GM18907 (cell line): ENCODE measurements around the gene ICAM5.

Experiments used
- ATAC-seq: cut with Tn5 transposase; IDR thresholded peaks from one replicate; pipeline ENCODE4 v1.9.1; 2021; ENCODE audit warnings: mild to moderate bottlenecking, moderate library complexity; ENCODE audit not compliant: unreplicated experiment

Gene ICAM5

DNA sequence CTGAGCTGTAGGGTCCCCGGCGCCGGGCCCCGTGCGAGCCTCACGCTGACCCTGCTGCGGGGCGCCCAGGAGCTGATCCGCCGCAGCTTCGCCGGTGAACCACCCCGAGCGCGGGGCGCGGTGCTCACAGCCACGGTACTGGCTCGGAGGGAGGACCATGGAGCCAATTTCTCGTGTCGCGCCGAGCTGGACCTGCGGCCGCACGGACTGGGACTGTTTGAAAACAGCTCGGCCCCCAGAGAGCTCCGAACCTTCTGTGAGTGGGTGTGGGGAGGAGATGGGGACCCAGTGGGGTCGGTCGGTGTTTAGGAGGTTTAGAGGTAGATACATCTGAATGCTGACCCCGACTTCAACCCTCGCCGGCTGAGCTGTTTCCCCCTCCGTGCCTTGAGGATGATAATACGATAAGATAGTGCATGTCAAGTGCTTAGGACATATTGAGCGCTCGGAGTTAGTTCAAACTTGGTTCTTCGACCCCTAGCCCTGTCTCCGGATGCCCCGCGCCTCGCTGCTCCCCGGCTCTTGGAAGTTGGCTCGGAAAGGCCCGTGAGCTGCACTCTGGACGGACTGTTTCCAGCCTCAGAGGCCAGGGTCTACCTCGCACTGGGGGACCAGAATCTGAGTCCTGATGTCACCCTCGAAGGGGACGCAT, 1.9 kb downstream of the ICAM5 start:
- ATAC-seq, result no peak

DNA sequence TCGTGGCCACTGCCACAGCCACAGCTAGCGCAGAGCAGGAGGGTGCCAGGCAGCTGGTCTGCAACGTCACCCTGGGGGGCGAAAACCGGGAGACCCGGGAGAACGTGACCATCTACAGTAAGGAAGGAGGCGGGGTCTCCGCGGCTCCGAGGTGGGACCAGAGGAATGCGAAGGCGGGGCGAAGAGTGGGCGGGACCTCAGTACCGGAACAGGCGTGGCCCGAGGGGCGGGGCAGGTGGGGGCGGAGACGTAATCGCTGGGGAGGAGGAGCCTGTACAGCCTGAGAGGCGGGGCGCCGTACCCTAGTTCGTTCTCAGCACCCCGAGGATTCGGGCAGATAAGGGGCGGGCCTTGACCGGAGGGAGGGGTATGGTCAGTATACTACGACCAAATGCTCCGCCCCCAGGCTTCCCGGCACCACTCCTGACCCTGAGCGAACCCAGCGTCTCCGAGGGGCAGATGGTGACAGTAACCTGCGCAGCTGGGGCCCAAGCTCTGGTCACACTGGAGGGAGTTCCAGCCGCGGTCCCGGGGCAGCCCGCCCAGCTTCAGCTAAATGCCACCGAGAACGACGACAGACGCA, 2.5 kb downstream of the ICAM5 start:
- ATAC-seq, result peak; percentile 47

DNA sequence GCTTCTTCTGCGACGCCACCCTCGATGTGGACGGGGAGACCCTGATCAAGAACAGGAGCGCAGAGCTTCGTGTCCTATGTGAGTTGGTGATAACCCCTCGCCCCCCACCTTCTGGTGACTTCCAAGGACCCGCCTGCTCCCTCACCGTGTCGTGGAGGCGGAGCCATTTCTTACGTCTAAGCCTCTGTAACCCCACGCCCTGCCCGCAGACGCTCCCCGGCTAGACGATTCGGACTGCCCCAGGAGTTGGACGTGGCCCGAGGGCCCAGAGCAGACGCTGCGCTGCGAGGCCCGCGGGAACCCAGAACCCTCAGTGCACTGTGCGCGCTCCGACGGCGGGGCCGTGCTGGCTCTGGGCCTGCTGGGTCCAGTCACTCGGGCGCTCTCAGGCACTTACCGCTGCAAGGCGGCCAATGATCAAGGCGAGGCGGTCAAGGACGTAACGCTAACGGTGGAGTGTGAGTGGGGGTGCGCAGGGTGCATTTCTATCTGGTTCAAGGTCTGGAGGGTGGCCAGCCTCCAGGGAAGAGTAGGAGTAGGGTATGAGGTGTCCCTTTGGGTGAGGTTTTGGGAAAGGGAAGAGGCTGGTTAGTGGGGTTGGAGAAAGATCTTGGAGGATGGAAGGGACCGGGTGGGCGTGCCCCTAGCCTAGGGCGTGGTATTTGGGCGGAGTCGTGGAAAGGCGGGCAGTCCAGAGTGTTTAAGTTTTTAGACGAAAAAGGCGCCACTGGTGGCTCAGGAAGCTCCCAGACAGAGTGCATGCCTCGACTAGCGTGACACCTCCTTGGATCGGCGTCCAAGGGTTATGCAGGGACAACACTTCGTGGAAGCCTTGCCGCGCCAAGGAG, 3.3 kb downstream of the ICAM5 start:
- no peak for ATAC-seq

DNA sequence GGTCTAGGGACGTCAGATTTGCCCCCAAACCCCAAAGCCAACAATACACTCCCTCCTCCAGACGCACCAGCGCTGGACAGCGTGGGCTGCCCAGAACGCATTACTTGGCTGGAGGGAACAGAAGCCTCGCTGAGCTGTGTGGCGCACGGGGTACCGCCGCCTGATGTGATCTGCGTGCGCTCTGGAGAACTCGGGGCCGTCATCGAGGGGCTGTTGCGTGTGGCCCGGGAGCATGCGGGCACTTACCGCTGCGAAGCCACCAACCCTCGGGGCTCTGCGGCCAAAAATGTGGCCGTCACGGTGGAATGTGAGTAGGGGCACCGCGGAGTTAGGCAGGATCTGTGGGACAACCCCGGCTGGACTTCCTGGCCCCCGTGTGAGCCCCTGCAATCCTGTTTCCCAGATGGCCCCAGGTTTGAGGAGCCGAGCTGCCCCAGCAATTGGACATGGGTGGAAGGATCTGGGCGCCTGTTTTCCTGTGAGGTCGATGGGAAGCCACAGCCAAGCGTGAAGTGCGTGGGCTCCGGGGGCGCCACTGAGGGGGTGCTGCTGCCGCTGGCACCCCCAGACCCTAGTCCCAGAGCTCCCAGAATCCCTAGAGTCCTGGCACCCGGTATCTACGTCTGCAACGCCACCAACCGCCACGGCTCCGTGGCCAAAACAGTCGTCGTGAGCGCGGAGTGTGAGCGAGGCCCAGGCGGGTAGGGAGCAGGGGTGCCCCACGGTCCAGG, 4.0 kb downstream of the ICAM5 start:
- ATAC-seq, result no peak

DNA sequence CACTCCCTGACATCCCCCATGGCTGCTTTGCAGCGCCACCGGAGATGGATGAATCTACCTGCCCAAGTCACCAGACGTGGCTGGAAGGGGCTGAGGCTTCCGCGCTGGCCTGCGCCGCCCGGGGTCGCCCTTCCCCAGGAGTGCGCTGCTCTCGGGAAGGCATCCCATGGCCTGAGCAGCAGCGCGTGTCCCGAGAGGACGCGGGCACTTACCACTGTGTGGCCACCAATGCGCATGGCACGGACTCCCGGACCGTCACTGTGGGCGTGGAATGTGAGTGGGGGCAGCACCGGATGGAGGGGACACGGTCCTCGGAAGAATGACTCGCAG, 4.6 kb downstream of the ICAM5 start:
- ATAC-seq, result no peak

DNA sequence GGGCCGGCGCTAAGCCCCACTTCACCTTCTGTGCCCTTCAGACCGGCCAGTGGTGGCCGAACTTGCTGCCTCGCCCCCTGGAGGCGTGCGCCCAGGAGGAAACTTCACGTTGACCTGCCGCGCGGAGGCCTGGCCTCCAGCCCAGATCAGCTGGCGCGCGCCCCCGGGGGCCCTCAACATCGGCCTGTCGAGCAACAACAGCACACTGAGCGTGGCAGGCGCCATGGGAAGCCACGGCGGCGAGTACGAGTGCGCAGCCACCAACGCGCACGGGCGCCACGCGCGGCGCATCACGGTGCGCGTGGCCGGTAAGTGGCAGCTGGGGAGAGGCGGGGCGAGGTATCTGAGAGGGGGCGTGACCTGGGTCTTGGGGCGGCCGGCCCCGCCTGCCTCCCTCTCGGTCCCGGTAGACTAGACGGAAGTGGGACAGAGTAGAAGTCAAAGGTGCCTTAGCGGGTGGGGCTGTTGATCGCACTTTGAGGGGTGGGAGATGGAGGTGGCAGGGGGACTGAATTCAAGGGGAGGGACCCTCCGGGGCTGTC, 5.6 kb downstream of the ICAM5 start:
- ATAC-seq, result no peak

DNA sequence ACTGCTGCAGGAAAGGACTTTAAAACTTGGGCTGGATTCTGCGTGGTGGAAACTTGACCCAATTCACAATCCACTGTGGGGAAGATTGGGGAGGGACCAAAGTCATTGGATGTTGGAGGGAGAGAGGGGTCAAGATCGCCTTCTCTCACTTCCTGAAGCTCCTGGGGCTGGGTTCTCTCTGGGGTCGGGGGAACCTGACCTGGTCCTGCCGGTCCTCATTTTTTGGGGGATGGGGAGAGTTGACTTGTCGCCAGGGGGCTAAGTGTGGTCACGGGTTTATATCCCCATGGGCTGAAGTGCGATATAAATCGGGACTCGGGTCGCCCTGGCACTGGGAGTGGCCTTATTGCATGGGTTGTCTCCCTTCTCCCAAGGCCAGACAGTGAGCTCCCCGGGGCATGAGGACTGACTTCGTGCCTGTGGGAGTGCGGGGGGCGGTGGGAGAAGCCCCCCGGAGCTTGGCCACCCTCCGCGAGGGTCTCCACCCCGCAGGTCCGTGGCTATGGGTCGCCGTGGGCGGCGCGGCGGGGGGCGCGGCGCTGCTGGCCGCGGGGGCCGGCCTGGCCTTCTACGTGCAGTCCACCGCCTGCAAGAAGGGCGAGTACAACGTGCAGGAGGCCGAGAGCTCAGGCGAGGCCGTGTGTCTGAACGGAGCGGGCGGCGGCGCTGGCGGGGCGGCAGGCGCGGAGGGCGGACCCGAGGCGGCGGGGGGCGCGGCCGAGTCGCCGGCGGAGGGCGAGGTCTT, 6.3 kb downstream of the ICAM5 start:
- no peak for ATAC-seq

DNA sequence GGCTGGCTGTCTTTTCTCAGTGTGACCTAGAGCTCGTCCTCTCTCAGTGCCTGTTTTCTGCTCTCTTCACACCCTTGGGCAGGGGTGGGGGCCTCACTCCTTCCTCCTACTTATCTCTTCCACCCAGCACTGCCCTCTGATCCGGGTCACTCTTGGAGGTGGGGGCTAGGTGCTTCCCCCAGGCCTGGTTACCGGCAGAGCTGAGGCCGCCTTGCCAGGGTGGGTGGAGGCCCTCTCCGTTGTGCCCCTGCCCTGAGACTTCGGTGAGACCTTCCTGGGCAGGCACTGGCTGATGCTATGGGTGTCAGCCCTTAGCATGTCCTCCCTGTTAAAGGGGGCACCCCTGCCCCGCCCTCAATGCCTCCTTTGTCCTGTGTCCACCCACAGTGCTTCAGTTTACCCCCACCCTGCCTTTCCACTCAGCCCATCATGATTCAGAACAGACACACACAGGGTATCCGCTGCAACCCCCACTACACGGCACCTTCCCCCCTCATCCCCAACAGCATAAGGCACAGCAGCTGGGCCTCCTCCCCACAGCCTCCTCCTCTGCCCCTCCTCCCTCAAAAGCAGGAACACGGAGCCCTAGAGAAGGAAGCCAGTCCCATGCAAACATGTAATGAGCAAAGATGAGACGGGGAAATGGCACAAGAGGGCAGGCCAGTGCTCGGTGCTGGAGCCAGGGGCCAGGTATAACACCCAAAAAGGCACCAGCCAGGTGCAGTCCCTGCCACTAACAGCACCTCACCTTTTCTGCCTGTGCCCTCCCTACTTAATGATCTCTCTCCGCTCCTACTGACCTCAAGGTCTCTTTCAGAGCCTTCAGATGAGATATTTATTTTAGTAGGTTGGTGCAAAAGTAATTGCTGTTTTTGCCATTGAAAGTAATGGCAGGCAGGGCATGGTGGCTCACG, 10.1 kb downstream of the ICAM5 start:
- ATAC-seq, result no peak

DNA sequence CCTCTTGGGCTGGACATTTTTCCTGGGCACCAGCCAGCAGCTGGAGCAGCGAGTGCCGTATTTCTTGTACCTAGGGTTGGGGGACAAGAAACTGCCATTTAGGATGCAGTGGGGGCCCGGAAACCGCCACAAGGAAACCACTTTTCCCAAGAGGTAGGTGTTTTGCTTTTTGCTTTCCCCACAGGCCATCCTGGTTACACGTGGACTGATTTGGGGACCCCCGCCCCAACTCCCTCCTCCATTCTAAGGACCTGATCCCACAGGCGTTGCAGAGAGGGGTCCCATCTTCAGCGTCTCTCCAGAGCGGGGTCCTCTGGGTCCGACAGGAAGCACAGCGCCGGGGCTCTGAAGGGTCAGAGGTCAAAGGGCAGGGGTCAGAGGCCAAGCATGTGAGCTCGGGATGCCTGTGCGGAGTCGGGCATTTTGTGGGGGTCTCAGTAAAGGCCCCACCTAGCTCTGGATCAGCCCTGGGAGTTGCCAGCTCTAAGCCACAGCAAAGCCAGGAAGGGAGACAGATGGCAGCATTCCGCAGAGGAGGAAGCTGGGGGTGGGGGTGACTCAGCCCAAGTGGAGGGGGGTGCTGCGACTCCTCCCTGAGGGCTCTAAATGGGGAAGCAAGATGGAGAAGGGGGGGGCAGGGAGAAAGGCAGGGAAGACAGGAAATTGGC, 15.5 kb downstream of the ICAM5 start:
- no peak for ATAC-seq

DNA sequence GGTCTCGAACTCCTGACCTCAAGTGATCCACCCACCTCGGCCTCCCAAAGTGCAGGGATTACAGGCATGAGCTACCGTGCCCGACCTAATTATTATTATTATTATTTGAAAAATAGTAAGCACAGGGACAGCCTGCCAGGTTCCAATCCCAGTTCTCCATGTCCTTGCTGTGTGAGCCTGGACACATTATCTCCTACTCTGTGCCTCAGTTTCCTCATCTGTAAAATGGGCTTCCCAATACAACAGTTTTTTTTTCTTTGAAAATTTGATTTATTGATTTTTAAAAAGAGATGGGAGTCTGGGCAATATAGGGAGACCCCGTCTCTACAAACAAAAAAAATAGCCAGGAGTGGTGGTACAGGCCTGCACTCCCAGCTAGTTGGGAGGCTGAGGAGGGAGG, 16.6 kb downstream of the ICAM5 start:
- ATAC-seq, result no peak

DNA sequence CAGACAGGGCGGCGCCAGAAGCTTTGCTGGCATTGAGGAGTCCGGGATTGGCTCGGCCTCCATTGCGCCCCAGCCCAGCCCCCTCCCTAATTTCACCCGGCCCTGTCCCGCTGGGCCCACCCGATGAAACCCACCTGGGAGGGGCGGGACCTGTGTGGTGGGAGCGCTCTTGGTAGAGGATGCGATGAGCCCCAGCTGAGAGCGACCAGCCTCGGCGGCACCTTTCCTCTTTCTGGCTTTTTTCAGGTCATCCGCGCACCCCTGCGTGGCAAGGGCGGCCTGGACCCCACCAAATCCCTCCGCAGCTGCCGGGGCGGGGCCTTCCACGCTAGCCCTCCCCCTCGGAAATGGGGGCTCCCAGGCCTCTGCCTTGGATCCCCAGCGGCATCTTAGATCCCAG, 19.7 kb downstream of the ICAM5 start, which contains the start of gene ZGLP1:
TSS of gene ZGLP1 (minus strand) at position 393 of the 400 bp plus-strand sequence.
- ATAC-seq, result no peak

DNA sequence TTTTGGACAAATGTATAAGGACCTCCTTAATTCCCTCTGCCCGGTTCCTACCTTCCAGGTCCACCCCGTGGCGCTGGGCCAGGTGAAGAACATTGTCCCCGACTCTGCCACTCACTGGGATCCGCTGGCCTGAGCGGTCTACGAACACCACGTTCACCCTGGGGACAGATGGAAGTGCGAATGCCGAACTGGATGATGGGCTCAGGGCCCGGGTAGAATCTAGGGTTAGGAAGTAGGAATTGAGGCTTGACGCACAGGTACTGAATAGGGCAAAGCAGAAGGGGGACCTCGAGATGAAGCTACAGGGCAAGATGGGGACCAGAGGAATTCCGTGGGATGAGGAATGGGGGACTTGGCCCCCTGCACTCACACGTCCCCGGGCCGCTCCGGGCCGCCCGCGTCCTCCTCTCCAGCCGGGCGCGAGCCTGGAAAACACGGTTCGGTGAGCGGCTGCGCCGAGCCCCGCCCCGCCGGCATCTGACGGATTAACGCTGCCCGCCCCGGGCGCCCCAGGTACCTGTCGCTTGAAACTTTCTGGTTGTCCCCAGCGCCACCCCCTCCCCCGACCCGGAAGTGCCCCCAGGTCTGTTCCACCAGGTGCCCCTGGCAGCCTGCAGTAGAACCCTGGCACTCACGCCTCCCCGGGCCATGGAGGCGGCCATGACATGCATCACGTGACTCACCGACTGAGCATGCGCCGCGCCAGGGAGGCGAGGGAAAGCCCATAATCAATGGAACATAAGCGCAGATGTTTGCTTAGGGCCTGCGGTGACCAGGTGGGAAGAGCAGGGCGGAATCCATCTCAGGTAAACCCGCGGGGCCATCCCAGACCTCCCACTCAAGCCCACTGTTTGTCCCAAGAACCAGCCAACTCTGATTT, 25.8 kb downstream of the ICAM5 start, which contains the start of gene FDX2:
TSS of gene FDX2 (minus strand) at position 681 of the 880 bp plus-strand sequence. CDS start at position 662, 19 bp downstream.
- ATAC-seq, result peak; percentile 65

DNA sequence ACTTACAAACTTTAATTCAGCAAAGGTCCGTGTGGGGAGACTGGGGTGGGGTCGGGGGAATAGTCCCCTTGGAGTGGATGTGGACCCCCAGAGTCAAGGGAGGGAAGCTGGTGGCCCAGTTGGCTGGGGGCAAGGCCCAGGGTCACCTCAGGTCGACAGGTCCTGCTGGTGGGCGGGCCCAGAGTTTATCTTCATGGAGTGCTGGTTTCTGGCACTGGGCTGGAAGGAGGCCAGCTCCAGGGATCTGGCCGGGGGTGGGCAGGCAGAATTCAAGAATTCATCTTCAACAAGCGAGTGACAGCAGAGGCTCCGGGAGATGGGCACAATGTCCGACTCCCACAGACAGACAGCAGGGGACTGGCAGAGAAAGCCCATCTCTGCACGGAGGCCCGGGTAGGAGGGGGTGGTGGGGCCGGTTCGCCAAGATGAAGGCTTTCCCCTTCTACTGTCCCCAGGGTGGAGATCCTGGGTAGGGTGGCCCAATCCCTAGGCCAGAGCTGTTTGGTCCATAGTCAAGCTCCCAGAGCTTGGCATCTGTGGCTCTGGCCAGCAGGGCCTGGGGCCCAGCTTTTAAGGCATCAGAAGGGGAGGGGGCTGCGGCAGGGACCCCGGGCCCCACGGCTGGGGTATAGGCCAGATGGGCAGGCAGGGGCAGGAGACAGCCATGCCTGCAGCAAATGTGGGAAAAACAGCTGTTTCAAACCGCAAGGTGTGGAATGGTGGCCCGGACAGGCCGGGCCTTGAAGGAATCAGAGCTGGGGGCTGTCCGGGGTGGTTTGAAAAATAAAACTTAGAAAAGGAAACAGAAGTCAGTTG, 26.7 kb downstream of the ICAM5 start:
- ATAC-seq, result peak; percentile 22

DNA sequence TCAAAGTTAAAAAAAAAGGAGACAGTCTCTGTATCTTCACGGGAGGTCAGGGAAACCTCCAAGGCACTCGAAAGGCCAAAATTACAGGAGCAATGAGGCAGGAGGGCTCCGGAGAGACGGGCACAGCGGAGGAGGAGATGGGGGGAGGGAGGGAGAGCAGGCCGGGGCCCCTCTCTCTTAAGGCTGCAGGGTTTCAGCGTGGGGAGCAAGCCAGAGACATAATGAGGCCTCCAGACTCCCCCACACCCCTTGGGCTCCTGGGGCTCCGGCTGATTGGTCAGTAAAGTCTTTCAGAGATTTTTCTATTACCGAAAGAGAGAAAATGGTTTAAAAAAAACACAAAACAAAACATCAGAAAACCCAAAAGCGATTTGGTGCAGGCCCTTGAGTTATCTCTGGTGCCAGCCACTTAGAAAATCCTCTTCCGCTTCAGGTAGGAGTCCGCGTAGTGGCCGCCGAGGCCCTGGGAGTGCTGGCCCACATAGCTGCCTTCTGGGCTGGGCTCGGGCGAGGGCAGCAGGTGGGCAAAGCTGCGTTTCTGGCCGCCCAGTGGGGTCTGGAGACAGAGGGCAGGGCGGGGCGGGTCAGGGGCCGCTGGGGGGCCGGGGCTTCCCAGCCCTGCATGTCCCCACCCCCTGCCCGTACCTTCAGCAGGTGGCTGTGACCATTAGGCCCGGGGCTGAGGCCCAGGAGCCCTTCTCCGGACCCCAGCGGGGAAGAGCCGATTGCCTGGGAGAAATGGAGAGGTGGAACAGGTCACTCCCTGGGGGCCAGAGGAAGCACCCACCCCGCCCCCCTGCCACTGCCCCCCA, 27.5 kb downstream of the ICAM5 start:
- no peak for ATAC-seq

DNA sequence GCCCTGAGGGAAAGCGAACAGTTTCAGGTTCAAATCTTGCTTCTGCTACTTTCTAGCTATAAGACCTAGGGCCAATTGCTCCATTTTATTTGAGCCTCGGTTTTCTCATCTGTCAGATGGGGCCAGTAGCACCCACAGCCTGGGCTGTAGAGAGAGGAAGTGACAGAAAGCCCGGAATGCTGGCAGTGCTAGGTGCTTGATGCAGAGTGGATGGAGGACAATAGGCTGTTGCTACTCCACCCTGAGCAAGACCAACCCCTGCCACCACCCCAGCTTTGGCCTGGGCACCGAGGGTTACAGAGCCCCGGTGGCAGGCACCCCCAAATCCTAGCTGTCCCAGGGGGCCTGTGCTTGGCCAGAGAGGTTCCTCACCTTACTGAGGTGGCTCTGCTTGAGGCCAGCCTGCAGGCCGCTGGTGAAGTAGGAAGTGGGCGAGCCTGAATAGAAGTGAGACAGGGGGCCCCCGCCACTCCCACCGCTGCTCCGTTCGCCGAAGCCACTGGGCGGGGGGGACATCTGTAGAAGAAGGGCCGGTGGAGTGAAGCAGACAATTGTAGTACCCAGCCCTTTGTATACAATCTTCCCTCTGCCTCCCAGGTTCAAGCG, 28.2 kb downstream of the ICAM5 start:
- ATAC-seq, result no peak
